ENCODE data around the gene CHRNB4. TPM values are rescaled to one million over a fixed set of nuclear protein-coding genes. Genes with fewer than 3 reads are reported as not detected.

The CHRNB4 gene
- polyA plus RNA-seq, 12 donors = 0.12 to 1.3 (median 0.36) TPM; not detected in 2

DNA sequence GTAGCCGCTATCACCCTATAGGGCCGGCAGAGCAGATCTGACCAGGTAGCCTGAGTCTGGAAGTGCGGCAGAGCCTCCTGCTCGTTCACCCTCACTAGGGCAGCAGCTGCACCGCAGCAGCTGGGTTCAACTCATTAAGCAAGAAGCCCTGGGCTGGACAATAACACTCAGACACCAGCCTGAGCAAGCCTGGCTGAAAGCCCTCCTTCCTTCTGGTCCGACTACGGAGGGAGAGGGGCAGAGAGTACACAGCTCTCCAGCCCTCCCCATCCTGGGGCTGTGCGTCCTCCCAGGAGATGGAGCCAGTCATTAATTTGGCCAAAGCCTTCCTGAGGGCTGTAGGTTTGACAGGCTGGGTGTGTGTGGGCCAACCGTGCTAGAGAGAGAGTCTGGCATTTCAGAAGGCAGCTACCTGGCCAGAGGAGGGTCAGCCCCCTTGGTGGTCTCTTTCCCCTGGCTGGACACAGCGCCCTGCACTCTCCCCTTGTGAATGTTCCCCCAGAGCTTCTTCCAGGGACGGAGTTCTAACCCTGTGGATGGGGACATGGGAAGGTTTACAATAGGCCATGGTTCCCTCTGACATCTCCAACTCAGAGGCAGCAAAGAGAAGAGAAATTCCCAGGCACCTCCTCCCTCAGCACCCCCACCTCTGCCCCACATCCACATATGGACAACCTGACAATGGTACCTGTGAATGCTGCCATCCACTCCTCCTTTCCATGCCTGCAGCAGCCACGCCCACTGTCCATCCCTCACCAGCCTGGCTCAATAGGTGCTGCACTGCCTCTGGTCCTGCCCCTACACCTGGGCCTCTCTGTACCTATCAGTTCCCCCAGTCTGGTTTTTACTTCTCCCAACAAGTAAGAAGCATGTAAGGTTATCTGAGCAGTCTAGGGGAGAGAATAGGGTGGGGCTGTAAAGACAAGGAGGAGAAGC, 6.5 kb downstream of the CHRNB4 start:
- no peak for DNase-seq

DNA sequence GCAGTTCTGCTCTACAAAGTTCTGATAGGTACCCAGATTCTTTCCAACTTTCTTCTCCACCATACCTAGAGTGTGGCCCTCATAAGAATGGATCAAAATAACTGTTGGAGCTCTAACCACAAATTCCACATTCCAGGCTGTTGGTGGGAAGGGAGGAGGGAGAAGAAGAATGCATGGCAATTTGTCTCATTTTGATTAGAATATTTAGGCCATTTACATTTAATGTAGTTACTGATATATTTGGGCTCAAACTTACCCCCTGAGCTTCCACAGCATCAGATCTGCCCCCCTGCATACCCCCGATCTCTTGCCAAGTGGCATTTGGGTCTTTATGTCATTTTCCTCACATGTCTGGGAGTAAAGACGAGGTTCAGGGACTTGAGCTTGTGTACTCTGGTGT, 7.7 kb downstream of the CHRNB4 start:
- DNase-seq = no peak

DNA sequence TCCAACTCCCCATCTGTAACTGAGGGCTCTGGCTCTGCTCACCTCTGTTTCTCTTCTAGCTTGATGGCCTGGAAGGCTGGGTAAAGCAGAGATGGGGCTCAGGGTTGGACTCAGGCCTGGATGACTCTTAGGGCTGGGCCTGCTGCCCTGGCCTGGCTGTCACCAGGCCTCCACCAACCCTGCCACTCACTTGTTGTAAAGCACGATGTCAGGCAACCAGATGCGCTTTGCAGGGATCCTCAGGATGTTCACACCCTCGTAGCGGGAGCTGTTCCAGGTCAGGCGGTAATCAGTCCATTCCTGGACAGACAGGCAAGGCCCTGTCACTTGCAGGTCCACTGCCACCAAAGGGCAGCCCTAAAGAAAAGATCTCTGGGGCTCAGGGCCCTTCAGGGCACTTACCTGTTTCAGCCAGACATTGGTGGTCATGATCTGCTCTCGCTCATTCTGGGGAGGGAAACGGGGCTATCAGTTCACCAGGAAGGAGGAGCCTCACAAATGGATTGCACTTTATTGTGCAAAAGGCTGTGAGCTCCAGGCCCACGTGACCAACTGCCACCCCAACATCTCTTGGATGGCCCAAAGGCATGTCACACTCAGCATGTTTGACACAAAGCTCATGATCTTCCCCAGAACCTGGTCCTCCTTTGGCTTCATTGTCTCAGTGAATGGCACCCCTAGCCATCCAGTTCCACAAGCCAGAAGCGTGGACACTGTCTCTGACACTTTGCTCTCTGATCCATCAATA, 9.9 kb downstream of the CHRNB4 start:
- no peak for DNase-seq

DNA sequence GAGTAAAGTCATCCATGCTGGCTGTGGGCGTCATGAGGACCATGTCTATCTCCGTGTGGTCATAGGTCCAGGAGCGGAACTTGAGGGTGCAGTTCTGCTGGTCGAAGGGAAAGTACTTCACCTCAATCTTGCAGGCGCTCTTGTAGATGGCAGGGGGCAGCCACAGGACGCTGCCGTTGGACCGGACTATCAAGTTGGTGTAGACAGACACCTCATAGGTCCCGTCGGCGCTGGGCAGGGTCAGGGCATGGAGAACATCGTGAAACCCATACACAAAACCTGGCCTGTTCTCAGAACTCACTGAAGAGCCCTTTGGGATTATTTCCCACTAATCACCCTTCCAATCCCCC, 11.3 kb downstream of the CHRNB4 start:
- no peak for DNase-seq

DNA sequence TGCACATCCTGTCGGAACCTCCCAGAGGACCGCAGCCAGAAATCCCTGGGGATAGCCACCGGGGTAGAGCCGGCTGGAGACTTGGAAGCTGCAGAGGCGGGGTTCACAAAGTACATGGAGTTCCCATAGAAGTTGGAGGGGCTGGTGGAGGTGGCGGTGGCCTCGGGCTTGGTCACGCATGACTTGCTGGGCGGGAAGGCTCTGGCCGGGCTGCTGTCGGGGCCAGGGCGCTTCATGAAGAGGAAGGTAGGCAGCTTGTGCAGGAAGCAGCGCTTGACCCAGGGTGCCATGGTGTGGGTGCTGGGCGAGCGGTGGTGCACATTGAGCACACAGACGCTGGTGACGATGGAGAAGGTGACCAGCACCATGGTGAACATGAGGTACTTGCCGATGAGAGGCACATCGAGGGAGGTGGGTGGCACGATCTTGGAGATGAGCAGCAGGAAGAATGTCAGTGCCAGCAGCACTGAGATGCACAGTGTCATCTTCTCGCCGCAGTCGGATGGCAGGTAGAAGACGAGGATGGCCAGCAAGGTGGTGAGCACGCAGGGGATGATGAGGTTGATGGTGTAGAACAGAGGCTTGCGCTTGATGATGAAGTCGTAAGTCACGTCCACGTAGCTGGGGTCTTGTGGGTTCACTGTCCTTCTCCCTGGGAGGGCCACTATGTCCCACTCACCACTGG, 11.8 kb downstream of the CHRNB4 start:
- DNase-seq = no peak

DNA sequence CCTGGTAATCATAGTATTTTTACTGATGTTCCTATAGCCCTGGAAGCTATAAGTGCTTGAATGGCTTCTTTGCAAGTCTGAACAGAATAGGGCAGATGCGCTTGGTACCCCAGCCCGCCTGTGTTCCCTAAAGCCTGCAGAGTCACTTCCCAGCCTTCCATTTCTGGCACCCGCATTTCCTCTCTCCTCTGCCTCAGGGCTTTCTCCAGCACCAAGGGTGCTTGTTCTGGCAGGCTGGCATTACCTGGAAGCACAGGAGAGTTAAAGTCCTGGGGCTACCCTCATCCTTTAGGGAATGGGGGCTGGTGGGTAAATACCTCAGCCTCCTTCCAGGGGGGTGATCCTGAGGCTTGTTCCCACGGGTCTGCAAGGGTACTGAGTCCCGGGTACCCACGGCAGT, 12.8 kb downstream of the CHRNB4 start:
- DNase-seq = no peak

DNA sequence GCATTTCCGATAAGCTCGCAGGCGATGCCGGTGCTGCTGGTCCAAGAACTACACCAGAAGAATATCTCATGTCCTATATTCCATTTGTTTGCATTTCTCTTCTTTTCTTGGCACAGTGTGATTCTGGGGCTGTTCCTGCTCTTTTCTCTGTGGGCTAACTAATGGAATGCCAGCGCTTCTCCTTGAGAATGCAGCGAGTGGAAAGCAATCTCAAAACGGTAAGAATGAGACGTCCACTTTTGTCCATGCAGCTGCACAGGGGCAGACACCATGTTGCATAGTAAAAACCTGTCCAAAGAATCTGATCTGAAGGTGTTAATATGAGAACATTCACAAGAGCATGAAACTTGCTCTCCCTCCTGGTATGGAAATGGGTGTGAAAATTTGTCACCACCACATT, 13.7 kb downstream of the CHRNB4 start:
- no peak for DNase-seq

DNA sequence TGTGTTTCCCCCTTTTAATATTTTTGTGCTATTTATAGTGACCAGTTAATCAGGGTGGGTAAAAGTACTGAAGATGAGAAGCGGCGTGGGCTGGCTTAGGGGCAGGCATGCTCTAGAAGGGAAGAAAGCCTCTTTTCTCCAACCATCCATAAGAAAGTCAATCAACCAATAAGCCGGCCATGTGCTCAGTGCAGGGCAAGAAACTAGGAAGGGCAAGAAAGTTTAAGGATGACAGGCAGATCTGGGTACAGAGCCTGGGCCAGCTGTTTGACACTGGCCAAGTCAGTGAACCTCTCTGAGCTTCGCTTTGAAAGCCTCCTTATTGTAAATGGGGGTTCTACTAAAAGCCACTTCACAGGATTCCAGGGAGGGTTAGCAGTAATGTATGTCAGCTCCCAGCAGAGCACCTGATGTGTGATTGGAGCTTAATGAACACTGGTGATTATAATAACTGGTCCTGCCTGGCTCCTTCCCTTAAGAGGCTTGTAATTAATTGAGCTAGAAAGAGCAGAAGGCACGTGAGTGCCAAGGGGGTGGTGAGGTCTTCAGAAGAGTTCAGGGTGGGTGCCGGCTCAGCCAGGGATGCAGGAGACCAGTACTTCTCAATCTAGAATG, 14.5 kb downstream of the CHRNB4 start:
- DNase-seq = no peak

DNA sequence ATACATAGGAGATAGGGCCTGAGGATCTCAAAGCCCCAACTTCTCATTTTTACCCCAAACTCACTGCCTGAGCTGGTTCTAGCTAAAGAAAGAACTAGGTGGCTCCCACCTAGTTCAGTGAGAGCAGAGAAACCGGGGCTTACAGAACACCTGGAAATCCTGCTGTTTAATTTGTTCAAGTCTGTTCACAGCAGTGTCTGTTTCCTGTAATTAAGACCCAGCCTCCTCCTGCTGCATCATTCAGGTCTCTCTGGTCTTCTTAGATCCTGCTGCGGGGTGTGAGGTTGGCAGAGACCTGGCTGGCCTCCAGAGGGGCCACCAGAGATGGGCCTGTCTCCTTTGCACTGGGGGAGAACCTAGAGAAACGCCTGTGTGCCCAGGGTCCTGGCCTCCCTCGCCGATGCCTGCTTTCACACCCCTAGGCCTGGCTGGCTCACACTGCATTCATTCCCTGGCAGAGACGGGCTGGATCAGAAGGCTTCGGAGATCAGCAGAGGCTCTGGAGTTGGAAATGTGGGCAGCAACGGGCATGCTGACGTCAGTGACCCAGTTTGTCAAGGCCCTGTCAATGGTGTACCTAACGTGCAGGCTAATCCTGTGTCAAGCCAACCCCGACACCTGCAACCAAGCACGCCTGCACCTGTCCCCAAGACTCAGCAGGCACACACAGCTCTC, 15.3 kb downstream of the CHRNB4 start:
- no peak for DNase-seq

DNA sequence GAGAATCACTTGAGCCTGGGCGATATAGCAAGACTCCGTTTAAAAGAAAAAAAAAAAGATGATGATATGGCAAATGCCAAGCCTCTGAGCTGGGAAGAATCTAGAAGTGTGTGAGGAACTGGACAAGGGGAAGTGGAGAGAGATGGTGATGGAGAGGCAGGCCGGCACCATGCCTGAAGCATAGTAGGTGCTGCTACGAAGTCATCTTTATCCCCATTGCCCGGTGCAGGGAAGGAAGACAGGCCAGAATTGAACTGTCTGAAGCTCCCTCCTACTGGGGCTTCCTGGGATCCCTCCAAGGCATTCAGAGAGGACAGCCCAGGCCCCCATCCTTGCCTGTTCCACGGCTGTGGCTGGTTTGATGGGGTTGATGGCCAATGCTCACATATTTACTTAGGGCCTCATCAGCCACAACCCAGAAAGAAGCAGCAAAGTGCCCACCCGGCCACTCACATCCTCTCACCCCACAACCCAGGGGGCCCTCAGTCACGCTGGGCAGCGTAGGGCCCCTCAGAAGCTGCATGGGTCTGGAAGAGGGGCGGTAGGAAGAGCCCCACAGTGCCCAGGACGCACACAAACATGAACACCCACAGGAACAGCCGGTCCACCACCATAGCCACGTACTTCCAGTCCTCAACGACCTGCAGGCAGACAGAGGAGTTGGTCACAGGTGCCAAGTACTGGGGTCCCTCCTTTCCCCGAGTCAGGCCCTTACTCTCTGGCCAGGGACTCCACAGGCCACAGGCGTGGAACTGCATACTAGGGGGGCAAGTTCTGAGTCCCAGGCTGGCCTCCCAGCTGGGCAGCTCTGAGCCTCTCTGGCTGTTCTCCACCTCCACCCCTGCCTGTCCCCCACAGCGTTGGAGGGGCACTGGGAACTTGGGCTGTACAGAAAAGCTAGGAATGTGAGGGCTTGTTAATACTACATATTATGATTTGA, 16.1 kb downstream of the CHRNB4 start:
- DNase-seq = no peak

DNA sequence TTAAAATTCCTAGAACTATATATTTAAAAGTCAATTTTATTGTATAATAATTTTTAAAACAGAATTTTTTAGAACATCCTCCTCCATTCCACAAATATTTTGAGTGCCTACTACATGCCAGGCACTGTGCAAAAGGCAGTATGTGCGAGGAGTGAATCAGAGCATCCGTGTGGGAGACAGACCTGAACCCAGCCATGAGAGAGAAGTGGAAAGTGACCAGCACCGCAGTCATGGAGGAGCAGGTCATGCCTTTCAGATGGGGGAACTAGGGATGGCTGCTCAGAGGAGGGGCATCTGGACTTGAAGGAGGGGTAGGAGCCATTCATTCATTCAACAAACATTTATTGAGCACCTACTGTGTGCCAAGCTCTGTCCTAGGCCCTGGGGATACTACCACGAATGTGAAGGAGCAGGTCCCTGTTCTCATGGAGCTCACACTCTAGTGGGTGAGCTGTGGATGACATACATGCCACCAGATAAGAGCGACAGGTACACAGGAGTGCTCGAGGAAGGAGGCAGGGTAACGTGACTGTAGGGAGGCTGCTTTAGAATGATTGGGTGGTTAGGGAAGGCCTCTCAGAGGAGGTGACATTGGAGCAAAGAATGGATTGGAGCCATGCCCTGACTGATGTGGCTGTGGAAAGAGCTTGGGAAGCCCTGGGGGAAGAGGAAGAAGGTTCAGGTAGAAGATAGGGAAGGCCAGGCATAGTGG, 17.1 kb downstream of the CHRNB4 start:
- no peak for DNase-seq

DNA sequence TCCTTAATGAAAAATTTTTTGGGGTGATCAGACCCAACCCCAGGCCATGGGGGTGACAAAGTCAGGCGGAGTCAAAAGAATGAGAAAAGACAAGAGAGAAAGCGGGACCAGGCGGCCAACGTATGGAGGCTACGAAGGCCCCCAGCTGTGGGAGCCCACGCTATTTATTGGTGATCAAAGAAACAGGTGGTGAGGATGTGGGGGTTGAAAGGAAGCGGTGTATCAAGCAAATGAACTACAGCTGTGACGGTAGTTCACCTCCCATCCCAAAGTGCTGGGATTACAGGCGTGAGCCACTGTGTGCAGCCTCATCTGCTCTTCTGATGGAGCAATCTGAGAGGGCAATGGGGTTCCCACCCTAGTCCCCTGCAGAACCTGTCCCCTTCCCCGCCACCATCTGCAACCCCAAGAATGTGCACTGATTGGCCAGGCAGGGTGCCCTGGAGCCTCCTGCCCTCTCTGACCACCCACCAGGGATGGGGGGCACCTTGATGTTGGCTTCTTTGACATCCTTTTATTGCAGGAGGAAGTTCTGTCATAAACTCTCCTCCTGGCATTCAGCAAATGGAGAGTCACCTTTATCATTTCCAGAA, 19.1 kb downstream of the CHRNB4 start:
- DNase-seq = no peak

DNA sequence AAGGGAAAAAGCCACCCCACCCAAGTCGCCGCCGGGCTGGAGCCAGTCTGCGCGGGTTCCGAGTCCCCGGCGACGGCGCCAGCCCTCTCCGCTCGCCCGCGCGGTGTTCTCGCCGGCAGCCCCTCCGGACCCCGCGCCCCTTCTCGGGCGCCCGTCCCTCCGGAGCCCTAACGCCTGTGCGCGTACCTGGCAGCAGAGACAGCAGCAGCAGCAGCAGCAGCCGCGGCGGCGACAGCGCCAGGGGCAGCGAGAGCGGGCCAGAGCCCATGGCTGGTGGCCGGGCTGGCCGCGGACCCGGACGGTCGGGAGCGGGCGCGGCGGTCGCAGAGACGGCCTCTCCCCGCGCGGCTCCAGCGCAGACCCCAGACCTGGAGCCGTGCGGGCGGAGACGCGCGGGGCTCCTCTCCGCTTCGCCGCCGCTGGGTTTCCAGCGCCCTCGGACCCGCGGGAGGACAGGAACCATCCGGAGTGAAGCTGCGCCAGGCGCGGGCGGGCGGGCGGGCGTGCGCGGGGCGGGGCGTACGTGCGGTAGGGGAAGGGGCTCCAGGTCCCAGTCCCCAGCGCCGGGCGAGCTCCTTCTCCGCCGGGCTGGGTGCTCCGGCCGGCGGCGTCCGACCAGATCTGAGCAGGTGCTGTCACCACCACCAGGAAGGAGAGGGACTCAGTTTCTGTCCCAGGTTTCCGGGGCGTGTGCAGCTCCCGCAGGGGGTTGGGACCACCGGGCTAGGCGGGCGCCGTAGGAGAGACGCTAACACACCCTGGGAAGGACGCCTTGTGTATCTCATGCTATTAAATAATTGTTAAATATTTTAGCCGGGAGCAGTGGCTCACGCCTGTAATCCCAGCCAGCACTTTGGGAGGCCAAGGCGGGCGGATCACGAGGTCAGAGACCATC, 20.2 kb downstream of the CHRNB4 start, which contains the start of gene CHRNA3:
CHRNA3 (minus strand) TSS at position 470 of the 895 bp plus-strand sequence; CDS start at position 268, 202 bp downstream.
- no peak for DNase-seq

DNA sequence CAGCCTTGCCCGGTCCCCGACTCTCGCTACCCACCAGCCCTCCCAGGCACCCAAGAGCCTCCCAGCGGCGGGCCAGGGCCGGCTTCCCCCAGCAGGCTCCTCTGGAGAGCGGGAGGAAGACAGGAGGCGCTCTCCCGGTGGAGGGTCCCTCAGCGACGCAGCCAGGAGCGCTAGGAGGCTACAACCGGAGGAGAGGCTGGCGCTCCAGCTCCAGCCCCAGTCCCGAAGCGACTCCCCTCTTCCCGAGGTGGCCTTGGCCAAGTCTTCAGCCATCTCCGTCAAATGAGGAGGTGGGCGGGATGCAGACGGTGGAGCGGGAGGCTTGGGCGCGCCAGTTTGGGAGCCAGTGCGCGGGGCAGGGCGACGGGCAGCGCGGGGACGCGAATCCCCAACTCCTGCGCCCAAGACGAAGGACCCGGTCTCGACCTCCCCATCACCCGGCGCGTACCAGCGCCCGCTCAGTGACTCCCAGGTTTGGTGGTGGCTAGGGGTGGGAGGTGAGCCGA, 20.9 kb downstream of the CHRNB4 start:
- no peak for DNase-seq

DNA sequence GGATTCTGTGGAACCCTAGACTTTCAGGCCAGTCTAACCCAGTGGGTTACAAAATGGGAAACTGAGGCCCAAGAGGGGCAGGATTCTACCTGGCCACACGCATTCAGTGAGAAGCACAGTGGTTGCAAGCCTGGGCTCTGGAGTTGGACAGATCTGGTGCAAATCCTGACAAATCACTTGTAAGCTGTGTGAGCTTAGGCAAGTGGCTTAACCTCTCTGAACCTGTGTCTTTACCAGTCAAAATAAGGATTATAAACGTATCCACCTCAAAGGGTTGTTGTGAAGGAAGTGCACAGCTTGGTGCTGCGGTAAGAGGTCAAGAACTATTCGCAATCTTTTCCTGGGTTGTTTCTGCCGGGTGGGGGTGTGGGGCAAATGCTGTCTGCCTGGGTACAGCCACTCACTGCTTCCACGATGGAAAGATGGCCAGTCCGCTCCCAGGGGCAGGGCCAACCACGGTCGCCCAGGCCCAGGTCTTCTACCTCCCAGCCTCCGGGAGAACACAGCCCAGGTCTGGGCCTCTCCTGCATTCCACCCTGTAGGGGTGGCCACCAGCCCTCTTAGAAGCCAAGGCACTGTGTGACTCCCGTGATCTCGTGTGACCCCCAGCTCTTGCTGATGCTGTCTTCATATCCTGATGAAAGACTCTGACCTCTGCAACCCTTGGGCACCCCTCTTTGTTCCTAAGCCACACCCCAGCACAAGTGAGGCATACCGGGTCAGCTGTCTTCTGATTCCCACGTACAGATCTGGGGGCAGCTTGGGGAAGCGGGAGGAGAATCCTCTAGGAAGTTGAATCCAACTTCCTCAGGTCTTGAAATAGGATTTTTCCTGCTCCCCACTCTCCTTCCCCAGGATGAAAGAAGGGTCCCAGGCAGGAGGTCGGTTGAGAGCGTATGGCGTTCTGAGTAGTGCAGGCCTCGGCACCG, 21.7 kb downstream of the CHRNB4 start:
- no peak for DNase-seq

DNA sequence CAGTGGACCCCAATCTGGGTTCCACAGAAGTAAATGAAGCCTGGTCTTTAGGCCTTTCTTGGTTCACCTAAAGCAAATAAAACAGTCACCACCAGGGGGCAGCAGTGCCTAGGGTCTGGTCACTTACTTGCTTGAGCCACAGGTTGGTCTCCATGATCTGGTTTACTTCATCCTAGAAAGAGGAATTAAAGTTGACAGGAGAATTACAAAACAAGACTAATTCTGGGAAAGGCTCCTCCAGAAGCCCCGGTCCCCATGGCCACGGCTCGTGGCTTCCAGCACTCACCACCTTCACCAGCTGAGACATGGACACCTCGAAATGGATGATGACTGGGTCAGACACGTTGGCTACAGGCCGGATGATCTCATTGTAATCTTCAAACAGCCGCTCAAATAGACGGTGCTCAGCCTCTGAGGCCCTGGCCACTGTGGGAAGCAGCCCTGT, 22.5 kb downstream of the CHRNB4 start:
- peak; percentile 89 for DNase-seq

DNA sequence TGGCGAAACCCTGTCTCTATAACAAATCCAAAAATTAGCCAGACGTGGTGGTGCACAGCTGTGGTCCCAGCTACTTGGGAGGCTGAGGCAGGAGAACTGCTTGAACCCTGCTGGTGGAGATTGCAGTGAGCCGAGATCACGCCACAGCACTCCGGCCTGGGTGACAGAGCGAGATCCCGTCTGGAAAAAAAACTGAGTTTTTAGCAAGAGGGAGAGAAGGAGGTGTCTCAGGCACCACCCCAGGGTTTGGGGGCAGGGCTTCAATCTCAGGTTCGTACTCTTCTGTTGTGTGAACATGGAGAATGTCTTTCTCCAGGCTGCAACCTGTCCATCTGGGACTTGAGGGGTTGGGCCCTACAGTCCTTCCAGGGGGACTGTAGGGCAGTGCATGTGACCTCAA, 22.9 kb downstream of the CHRNB4 start:
- no peak for DNase-seq
